K562 (cell line): ENCODE data around the gene EEFSEC. TPM values are rescaled to one million over a fixed set of nuclear protein-coding genes. Genes with fewer than 3 reads are reported as not detected.

Experiments used
- ARNT ChIP-seq, 2 experiments: fragments of 450-650 bp; IDR thresholded peaks; 2 replicates each; pipeline ENCODE4 v1.6.1; 2016; ENCODE audit warnings: mild to moderate bottlenecking in 1 of 2
- BHLHE40 ChIP-seq: IDR thresholded peaks from 2 replicates; pipeline ENCODE4 v1.6.1; 2011; ENCODE audit warnings: low read length, improper control_type of control experiment
- CTCF ChIP-seq, 3 experiments: IDR thresholded peaks in 2 of 3; conservative IDR thresholded peaks in 1 of 3; 2 replicates each; pipeline ENCODE4 v1.5.1; 2011 to 2012; ENCODE audit warnings: low read length in 3 of 3, mild to moderate bottlenecking in 3 of 3, control low read depth in 2 of 3, improper control_type of control experiment in 1 of 3, inconsistent platforms in 1 of 3, low read depth in 1 of 3, mixed read lengths in 1 of 3, moderate library complexity in 1 of 3; ENCODE audit not compliant: insufficient read depth in 2 of 3
- GABPB1 ChIP-seq: sonication (generic); formaldehyde crosslinking; IDR thresholded peaks from 2 replicates; pipeline ENCODE4 v1.8.0; 2022; ENCODE audit warnings: mild to moderate bottlenecking, missing genetic modification reagents
- HNRNPLL ChIP-seq: fragments of 200-400 bp; formaldehyde crosslinking; IDR thresholded peaks from 2 replicates; pipeline ENCODE4 v1.6.1; 2017; ENCODE audit warnings: low read length, low read depth, mild to moderate bottlenecking; ENCODE audit not compliant: poor library complexity, severe bottlenecking
- KLF10 ChIP-seq: fragments of 250-450 bp; sonication (Bioruptor Pico); IDR thresholded peaks from 2 replicates; pipeline ENCODE4 v1.6.1; 2021; ENCODE audit warnings: matching md5 sums
- L3MBTL2 ChIP-seq: fragments of 450-650 bp; IDR thresholded peaks from 2 replicates; pipeline ENCODE4 v1.6.1; 2016; ENCODE audit warnings: mild to moderate bottlenecking, moderate library complexity
- NONO ChIP-seq, 2 experiments: fragments of 200-400 bp in 1 of 2; fragments of 450-650 bp in 1 of 2; formaldehyde crosslinking in 1 of 2; IDR thresholded peaks; 2 replicates each; pipeline ENCODE4 v1.6.1; 2017; ENCODE audit warnings: low read depth in 2 of 2, mild to moderate bottlenecking in 2 of 2, moderate library complexity in 2 of 2, low read length in 1 of 2
- RBBP5 ChIP-seq: fragments of 200-600 bp; sonication (generic); IDR thresholded peaks from 2 replicates; pipeline ENCODE4 v1.6.1; 2012; ENCODE audit warnings: borderline replicate concordance, mild to moderate bottlenecking, low read length, control low read depth, inconsistent platforms; ENCODE audit not compliant: insufficient read depth, poor library complexity, severe bottlenecking
- SFPQ ChIP-seq: fragments of 200-400 bp; formaldehyde crosslinking; IDR thresholded peaks from 2 replicates; pipeline ENCODE4 v1.6.1; 2017; ENCODE audit warnings: mild to moderate bottlenecking, low read depth, low read length, moderate library complexity
- TARDBP ChIP-seq: fragments of 450-650 bp; IDR thresholded peaks from 2 replicates; pipeline ENCODE4 v1.6.1; 2016
- ZNF263 ChIP-seq: sonication (generic); formaldehyde crosslinking; IDR thresholded peaks from 2 replicates; pipeline ENCODE4 v1.8.0; 2022; ENCODE audit warnings: mild to moderate bottlenecking, missing genetic modification reagents, borderline replicate concordance
- ZNF830 ChIP-seq: fragments of 250-450 bp; sonication (Bioruptor Pico); IDR thresholded peaks from 2 replicates; pipeline ENCODE4 v1.5.0; 2021; ENCODE audit warnings: mild to moderate bottlenecking
- polyA plus RNA-seq, 8 experiments: library from polyadenylated mRNA; depleted of rRNA in 4 of 8; stranded (reverse) in 5 of 8; unstranded in 3 of 8; fragments of >200 nt; fragmentation: Nextera tagmentation in 2 of 8; fragmentation: Illumina TruSeq in 1 of 8; extraction: Ambion mirVana in 2 of 8; extraction: Trizol in 1 of 8; gene quantifications; 2 replicates each; pipeline versions ENCODE4 v1.2.1 to v1.2.3, GENCODE V29; 2011 to 2014; ENCODE audit warnings: inconsistent platforms in 1 of 8, missing spikeins in 1 of 8
- total RNA-seq, 7 experiments: library from RNA; depleted of rRNA in 6 of 7; stranded (reverse); fragments of >200 nt in 6 of 7; fragmentation: Illumina TruSeq in 2 of 7; extraction: Trizol in 2 of 7; gene quantifications; 2 replicates each; pipeline versions ENCODE4 v1.2.1 to v1.2.3, GENCODE V29; 2011 to 2021; ENCODE audit warnings: low replicate concordance in 1 of 7
- TF ChIP-seq, protein P1 (sequence below): IDR thresholded peaks from 3 replicates; pipeline ENCODE4 v1.6.1; 2011; ENCODE audit warnings: borderline replicate concordance, mild to moderate bottlenecking, moderate library complexity; ENCODE audit not compliant: insufficient read length; ENCODE audit errors: extremely low read depth
- TF ChIP-seq, protein P2 (sequence below): fragments of 450-650 bp; IDR thresholded peaks from 2 replicates; pipeline ENCODE4 v1.6.1; 2018; ENCODE audit warnings: mild to moderate bottlenecking, low read depth; ENCODE audit not compliant: partially characterized antibody
- TF ChIP-seq, protein P3 (sequence below): sonication (generic); formaldehyde crosslinking; IDR thresholded peaks from 2 replicates; pipeline ENCODE4 v1.5.0; 2020; ENCODE audit warnings: missing genetic modification reagents

EEFSEC gene
- total and polyA plus RNA-seq, 9 of the 15 experiments (the other 6 are each of a cell fraction or from before 2014, with no cell fraction given): 0.35 to 11.8 (median 7.7) TPM

GRCh38 chr3:128415773-128416577 lies 262.7 kb downstream of the EEFSEC start (continued):
- TF ChIP-seq L3MBTL2 (0 out of 2 replicates have a peak, but pooled peaks have one; percentile 16), BHLHE40 (peak; percentile 71), CTCF (IDR thresholded peaks at IDR 0.05 in 2 of 3, conservative IDR thresholded peaks at IDR 0.05 in 1 of 3; ENCODE audit: insufficient read depth in 2 of 3, low read depth in 1 of 3, low read length in 3 of 3) (0 out of 6 replicates have a peak, but pooled peaks of 1 of the 3 experiments have one; percentile 1), HNRNPLL (peak; percentile 27), RBBP5 (no peak), NONO (IDR thresholded peaks at IDR 0.05; ENCODE audit: low read depth in 2 of 2, low read length in 1 of 2) (peak in 1 of 2 experiments; percentile 72; a peak in 2 of 4 replicates), SFPQ (no peak), ZNF830 (peak; percentile 90; the same call in 1 of the 2 replicates), ARNT (IDR thresholded peaks at IDR 0.05) (peak; percentile 50 to 88; a peak in 1 of 4 replicates), ZNF263 (CRISPR knock-in tag) (0 out of 2 replicates have a peak, but pooled peaks have one; percentile 24), TARDBP (0 out of 2 replicates have a peak, but pooled peaks have one; percentile 17), GABPB1 (CRISPR knock-in tag) (no peak), KLF10 (CRISPR knock-in tag) (no peak)
- TF ChIP-seq, protein P1, sequence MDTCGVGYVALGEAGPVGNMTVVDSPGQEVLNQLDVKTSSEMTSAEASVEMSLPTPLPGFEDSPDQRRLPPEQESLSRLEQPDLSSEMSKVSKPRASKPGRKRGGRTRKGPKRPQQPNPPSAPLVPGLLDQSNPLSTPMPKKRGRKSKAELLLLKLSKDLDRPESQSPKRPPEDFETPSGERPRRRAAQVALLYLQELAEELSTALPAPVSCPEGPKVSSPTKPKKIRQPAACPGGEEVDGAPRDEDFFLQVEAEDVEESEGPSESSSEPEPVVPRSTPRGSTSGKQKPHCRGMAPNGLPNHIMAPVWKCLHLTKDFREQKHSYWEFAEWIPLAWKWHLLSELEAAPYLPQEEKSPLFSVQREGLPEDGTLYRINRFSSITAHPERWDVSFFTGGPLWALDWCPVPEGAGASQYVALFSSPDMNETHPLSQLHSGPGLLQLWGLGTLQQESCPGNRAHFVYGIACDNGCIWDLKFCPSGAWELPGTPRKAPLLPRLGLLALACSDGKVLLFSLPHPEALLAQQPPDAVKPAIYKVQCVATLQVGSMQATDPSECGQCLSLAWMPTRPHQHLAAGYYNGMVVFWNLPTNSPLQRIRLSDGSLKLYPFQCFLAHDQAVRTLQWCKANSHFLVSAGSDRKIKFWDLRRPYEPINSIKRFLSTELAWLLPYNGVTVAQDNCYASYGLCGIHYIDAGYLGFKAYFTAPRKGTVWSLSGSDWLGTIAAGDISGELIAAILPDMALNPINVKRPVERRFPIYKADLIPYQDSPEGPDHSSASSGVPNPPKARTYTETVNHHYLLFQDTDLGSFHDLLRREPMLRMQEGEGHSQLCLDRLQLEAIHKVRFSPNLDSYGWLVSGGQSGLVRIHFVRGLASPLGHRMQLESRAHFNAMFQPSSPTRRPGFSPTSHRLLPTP: no peak
- TF ChIP-seq, protein P2, sequence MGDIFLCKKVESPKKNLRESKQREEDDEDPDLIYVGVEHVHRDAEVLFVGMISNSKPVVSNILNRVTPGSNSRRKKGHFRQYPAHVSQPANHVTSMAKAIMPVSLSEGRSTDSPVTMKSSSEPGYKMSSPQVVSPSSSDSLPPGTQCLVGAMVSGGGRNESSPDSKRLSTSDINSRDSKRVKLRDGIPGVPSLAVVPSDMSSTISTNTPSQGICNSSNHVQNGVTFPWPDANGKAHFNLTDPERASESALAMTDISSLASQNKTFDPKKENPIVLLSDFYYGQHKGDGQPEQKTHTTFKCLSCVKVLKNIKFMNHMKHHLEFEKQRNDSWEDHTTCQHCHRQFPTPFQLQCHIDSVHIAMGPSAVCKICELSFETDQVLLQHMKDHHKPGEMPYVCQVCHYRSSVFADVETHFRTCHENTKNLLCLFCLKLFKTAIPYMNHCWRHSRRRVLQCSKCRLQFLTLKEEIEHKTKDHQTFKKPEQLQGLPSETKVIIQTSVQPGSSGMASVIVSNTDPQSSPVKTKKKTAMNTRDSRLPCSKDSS: no peak
- TF ChIP-seq, protein P3, sequence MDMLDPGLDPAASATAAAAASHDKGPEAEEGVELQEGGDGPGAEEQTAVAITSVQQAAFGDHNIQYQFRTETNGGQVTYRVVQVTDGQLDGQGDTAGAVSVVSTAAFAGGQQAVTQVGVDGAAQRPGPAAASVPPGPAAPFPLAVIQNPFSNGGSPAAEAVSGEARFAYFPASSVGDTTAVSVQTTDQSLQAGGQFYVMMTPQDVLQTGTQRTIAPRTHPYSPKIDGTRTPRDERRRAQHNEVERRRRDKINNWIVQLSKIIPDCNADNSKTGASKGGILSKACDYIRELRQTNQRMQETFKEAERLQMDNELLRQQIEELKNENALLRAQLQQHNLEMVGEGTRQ (CRISPR knock-in tag): no peak
